ENCODE results near the gene EID2.

DNA sequence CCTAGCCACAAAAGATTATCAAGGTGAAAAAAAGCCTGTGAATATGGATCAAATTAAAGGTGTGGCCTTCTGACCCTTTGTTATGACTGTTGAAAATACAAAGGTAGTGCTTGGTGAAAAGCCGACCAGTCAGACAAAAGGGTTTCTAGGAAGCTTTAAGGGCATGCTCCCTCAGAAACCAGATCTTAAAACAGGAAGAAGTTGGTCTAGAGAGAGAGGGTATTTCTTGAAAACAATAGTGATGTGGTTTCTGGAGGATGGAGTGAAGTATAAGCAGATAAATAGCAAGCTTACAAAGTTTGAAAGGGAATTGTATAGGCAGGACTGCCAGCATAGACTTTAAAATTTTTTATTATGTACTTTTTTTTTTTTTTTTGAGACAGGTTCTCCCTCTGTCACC, 5.0 kb upstream of the EID2 start:
- TF ChIP-seq, protein P1, sequence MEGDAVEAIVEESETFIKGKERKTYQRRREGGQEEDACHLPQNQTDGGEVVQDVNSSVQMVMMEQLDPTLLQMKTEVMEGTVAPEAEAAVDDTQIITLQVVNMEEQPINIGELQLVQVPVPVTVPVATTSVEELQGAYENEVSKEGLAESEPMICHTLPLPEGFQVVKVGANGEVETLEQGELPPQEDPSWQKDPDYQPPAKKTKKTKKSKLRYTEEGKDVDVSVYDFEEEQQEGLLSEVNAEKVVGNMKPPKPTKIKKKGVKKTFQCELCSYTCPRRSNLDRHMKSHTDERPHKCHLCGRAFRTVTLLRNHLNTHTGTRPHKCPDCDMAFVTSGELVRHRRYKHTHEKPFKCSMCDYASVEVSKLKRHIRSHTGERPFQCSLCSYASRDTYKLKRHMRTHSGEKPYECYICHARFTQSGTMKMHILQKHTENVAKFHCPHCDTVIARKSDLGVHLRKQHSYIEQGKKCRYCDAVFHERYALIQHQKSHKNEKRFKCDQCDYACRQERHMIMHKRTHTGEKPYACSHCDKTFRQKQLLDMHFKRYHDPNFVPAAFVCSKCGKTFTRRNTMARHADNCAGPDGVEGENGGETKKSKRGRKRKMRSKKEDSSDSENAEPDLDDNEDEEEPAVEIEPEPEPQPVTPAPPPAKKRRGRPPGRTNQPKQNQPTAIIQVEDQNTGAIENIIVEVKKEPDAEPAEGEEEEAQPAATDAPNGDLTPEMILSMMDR (IDR thresholded peaks at IDR 0.05), result no peak
- no peak for TF ChIP-seq POLR2A (IDR thresholded peaks at IDR 0.05)
